Stimulated activated CD8-positive, alpha-beta memory T cell treated with anti-CD3 and anti-CD28 coated beads, Interleukin-12 subunit alpha, Interleukin-12 subunit beta, amount 100 ng/mL, for 1 hour (primary cell): ENCODE data around the gene PKP4.

Experiments
- DNase-seq: peaks from one replicate; pipeline ENCODE4 v3.0.0-alpha.2; 2020; ENCODE audit warnings: low read depth

Gene PKP4

DNA sequence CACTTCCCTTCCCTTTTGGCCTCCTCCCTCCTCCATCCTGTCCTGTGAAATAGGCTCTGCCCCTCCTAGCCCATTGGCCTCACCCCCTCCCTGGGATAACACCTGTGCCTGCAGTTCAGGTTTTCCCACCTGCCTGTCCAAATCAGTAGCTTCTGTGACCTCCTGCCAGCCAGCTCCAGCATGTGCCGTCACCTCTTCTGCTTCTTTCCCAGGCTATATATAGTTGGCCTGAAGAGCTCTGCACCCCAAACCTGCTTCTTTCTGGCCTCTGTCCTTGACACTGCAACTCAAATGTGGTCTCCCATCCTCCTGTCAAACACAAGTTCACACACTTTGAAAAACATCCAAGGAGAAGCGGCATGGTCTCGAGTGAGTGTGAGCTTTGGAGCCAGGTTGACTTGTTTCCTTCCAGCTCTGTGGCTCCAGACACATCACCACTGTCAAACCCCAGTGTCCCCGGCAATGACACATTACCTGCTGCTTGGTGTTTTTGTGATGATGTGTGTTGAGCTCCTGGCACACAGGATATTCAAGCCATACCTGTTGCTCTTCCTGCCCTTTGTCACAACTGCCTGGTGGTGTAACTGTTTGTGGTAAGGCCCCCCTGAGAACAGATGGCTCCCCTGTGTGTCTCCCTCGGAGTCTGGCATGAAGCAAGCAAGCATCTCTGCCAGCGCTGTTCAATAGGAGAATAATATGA is 194.8 kb downstream of the PKP4 start:
- DNase-seq = no peak

GRCh38 chr2:158655628-158656027 is 198.9 kb downstream of the PKP4 start:
- DNase-seq = no peak

GRCh38 chr2:158656492-158657229 is 199.9 kb downstream of the PKP4 start:
- no peak for DNase-seq

DNA sequence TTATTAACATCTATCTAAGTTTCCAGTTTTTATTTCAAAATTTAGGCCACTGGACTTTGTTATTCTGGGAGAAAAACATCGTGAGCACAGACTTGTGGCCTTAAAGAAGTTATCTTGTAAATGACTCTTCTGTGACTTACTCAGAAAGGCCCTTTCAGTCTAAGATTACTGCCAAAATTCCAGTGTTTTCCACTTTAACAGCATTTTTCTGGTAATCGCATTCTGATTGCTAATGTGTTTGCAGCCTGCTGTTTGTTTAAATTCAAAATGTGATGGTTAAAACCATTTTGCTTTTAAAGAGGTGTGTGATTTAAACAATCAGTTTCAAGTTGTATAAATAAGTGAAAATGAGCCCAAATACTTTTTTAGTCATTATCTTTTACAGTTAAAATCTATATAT is 201.6 kb downstream of the PKP4 start:
- no peak for DNase-seq

DNA sequence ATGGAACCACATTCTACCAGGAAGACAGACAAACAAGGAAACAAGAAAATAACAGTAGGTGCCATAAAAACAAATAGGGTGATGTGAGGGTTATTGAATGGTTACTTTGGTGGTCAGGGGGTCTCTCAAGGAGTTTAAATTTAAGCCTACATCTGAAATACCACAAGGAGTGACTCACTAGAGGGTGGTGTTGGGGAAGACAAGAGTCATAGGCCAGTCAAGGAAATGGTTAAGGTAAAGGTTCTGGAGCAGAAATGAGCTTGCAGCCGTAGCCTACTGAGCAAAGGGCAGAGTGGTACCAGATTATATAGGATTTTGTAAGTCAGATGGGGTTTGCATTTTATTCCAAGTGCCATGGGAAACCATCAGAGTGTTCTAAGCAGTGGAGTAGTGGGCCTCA is 202.7 kb downstream of the PKP4 start:
- DNase-seq = no peak

- DNase-seq = no peak
These were observed 204.5 kb downstream of the PKP4 start for GRCh38 chr2:158661231-158661630.

- DNase-seq = no peak
These were observed 205.7 kb downstream of the PKP4 start for GRCh38 chr2:158662421-158662820.

DNA sequence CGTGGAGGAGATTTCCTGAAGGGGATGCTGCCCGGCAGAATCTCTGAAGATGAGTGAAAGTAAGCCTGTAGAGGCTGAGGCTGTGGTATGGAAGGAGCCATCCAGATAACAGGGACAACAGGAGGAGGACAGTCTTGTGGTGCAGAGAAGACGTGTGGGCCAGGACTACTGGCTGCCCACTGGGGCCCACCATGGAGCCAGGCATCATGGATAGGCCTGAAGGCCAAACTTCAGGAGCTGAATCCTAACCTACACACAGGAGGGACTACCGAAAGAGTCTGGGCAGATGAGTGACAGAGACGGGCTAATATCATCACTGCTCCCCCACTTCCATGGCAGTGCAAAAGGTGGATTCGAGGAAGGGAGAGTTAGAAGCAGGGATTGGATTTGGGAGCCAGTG is 207.0 kb downstream of the PKP4 start:
- DNase-seq = no peak

GRCh38 chr2:158664987-158665386 is 208.2 kb downstream of the PKP4 start:
- no peak for DNase-seq

DNA sequence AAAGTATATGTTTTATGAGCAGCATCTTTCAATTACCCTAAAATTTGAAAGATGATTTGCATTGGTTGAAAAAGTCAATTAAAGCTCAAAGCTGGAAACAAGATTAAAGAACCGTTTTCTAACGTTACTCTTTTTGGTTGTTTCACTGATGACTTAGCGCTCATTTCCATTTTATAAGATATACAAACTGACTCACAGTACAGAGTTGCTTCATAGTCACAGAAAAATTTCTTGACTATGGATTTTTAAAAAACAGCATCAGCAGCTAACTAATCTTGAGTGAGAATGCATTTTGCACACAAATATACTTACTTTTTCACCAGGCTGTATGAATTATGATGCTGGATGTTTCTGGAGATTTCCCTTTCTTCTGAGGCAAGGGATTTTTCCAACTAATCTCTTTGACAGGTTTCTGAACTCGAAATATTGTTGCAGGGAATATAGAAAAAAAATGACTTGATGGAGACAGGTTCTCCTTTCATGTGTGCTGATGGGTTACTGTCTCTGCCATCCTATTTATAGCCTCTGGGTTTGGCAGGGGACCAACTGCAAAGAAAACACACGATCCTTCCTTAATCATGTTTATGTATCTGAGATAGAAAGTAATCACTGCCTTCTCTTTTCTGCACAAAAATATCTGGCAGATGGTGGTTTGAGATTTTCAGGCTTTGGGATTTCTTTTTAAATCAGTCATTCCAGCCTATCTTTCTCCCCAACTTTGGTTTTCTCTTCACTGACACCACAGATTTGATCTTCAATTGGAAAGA is 209.0 kb downstream of the PKP4 start:
- DNase-seq = no peak

GRCh38 chr2:158666969-158667368 is 210.2 kb downstream of the PKP4 start:
- DNase-seq = no peak

DNA sequence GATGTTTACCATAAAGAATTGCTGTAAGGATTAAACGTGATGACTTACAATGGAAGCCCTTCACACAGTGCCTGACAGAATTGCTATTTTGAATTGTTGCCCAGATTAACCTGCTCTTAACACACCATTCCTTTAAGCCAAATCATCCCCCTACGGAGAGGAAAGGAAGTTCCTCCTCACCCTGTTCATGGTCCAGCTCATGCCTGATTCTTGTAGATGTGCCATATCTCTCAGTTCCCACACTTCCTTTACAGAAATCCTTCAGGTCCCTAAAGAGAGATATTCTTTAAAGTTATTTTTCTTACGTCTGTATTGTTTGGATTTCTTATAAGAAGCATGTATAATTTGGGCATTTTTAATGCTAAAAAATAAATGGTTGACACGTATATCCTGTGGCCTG is 210.8 kb downstream of the PKP4 start:
- DNase-seq = no peak

- no peak for DNase-seq
These were observed 211.4 kb downstream of the PKP4 start for GRCh38 chr2:158668001-158668765.

GRCh38 chr2:158670292-158670691 is 213.5 kb downstream of the PKP4 start:
- no peak for DNase-seq

- DNase-seq = no peak
These were observed 214.9 kb downstream of the PKP4 start for GRCh38 chr2:158671360-158672245.

- DNase-seq = no peak
These were observed 219.5 kb downstream of the PKP4 start for GRCh38 chr2:158676295-158676694.

DNA sequence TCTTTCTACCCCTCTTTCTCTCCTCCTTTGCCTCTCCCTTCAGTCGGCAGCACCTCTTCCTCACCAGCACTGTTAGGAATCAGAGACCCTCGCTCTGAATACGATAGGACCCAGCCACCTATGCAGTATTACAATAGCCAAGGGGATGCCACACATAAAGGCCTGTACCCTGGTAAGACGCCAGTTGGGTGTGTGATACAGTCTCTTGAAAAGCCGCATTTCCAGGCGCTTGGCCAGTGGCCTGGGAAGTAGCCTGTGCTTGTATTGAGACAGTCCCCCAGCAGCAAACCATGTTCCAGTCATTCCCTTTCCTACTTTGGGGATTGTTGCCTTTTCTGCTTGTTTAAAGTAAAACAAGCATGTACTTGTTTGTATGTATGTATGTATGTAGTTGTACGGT is 219.9 kb downstream of the PKP4 start:
- no peak for DNase-seq

GRCh38 chr2:158677542-158677941 is 220.8 kb downstream of the PKP4 start:
- DNase-seq = no peak

DNA sequence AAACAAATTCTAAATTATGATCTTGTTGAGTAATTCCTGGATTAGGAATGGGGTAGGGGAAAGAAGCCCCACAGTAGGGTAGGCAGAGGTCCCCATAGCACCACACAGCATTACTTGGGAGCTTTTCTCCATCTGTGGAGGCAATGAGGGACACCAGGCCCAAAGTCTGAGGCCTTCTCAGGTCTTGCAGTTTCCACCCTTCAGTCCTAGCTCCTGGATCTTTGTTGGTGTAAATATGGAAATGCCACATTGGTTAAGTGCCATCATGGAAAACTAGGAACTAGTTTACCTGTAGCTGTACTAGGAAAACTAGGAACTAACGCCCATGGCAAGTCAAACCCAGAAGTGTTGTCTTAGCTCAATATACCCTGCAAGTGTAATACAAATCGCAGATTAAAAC is 225.1 kb downstream of the PKP4 start:
- no peak for DNase-seq

DNA sequence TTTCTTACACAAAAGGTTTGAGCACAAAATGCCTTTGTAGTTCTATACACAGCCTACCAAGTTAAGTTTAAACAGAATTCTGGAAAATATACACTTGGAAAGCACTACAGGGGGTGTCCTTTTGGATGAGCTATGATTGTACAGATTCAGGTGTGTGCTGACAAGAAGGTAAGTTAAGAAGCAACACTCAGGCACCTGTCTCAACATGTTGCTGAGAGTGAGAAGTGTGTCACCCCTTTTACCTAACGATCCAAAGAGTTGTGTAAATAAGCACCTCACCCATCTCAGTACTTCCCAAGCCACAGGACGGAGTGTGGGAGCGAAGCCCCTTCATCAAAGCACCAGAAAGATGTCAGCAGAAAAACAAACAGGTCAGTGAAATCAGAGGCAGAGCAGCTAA is 228.9 kb downstream of the PKP4 start:
- no peak for DNase-seq

GRCh38 chr2:158686210-158686691 is 229.5 kb downstream of the PKP4 start:
- DNase-seq = no peak
